ENCODE results near the gene GTF2A1L.
"Not testable (repeated sequence)": the region's sequence is repeated elsewhere in the genome, so short reads cannot be mapped to it uniquely, and the experiment has no call there.

The GTF2A1L gene

GRCh38 chr2:48613211-48613610, 4.4 kb upstream of the GTF2A1L start:
- DNase-seq (ENCODE audit: low spot score): no peak

DNA sequence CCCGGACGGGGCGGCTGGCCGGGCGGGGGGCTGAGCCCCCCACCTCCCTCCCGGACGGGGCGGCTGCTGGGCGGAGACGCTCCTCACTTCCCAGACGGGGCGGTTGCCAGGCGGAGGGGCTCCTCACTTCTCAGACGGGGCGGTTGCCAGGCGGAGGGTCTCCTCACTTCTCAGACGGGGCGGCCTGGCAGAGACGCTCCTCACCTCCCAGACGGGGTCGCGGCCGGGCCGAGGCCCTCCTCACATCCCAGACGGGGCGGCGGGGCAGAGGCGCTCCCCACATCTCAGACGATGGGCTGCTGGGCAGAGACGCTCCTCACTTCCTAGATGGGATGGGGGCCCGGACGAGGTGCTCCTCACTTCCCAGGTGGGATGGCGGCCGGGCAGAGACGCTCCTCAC, 3.1 kb upstream of the GTF2A1L start:
- not testable (repeated sequence) for DNase-seq (ENCODE audit: low spot score)

GRCh38 chr2:48619526-48619925, 1.9 kb downstream of the GTF2A1L start:
- no peak for DNase-seq (ENCODE audit: low spot score)

- no peak for DNase-seq (ENCODE audit: low spot score)
Measured at GRCh38 chr2:48620604-48621003, 2.9 kb downstream of the GTF2A1L start.

DNA sequence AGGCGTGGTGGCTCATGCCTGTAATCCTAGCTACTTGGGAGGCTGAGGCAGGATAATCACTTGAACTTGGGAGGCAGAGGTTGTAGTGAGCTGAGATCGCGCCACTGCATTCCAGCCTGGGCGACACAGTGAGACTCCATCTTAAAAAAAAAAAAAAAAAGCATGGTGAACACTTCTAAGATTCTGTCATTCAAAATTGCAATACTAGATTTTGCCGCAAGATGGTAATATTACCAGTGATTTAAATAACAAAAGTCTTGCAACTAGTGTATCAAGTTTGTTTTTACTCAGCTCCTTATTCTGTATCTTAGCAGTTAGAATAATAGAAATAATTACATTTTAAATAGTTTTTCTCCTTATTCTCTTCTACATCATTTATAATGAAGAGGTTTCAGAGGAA, 5.0 kb downstream of the GTF2A1L start:
- not testable (repeated sequence) for DNase-seq (ENCODE audit: low spot score)

- no peak for DNase-seq (ENCODE audit: low spot score)
Measured at GRCh38 chr2:48624696-48625095, 7.0 kb downstream of the GTF2A1L start.

DNA sequence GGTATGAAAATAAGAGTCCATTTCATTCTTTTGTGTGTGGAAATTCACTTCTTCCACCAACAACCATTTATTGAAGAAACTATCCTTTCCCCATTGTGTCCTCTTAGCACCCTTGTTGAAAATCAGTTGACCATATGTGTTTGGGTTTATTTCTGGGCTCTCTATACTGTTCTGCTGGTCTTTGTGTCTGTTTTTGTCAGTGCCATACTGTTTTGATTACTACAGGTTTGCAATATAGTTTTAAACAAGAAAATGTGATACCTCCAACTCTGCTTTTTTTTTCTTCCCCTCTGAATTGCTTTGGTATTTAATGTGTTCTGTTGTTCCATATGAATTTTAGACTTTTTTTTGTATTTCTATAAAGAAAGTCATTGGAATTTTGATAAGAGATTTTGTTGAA, 8.4 kb downstream of the GTF2A1L start:
- no peak for DNase-seq (ENCODE audit: low spot score)

- no peak for DNase-seq (ENCODE audit: low spot score)
Measured at GRCh38 chr2:48633143-48633542, 15.5 kb downstream of the GTF2A1L start.

- no peak for DNase-seq (ENCODE audit: low spot score)
Measured at GRCh38 chr2:48635786-48636185, 18.1 kb downstream of the GTF2A1L start.

DNA sequence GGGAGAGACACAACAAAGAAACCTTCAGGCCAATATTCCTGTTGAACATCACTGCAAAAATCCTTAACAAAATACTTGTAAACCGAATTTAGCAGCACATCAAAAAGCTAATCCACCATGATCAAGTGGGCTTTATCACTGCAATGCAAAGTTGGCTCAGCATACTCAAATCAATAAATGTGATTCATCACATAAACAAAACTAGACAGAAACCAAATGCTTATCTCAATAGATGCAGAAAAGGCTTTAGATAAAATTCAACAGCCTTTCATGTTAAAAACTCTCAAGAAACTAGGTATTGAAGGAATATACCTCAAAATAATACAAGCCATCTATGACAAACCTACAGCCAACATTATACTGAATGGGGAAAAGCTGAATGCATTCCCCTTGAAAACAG, 20.6 kb downstream of the GTF2A1L start:
- no peak for DNase-seq (ENCODE audit: low spot score)

DNA sequence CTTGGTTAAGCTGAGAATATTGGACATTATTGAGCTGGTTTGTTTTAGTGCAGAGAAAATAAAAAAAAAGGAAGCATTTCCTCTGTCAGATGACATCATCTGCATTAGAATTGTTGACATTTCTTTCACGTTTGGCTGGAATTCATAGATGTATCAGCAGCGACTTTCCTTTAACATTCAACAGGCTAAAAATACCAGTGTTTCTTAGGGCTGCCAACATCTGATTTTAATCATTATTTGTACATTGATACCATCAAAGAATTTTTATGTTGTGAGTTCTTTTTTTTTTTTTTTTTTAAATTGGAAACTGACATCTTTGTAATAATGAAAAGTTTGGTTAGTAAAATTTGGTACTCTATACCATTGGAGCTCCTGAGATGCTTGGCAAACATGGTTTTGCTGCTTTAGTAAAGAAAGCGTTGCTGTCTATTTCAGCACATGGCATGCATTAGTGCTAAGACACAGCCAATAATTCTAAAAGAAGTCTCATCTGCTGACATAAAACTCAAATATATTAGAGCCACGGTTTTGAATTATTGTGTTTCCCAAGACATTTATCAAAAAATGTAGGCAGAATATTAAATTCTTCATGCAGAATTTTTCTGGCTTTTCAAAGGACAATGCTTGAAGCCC, 33.6 kb downstream of the GTF2A1L start:
- no peak for DNase-seq (ENCODE audit: low spot score)

- no peak for DNase-seq (ENCODE audit: low spot score)
Measured at GRCh38 chr2:48668992-48669391, 51.3 kb downstream of the GTF2A1L start.

- no peak for DNase-seq (ENCODE audit: low spot score)
Measured at GRCh38 chr2:48673581-48673980, 55.9 kb downstream of the GTF2A1L start.

- DNase-seq (ENCODE audit: low spot score): no peak
Measured at GRCh38 chr2:48674933-48675332, 57.3 kb downstream of the GTF2A1L start.

- no peak for DNase-seq (ENCODE audit: low spot score)
Measured at GRCh38 chr2:48677450-48677849, 59.8 kb downstream of the GTF2A1L start.

- DNase-seq (ENCODE audit: low spot score): no peak
Measured at GRCh38 chr2:48685126-48685525, 67.5 kb downstream of the GTF2A1L start.

DNA sequence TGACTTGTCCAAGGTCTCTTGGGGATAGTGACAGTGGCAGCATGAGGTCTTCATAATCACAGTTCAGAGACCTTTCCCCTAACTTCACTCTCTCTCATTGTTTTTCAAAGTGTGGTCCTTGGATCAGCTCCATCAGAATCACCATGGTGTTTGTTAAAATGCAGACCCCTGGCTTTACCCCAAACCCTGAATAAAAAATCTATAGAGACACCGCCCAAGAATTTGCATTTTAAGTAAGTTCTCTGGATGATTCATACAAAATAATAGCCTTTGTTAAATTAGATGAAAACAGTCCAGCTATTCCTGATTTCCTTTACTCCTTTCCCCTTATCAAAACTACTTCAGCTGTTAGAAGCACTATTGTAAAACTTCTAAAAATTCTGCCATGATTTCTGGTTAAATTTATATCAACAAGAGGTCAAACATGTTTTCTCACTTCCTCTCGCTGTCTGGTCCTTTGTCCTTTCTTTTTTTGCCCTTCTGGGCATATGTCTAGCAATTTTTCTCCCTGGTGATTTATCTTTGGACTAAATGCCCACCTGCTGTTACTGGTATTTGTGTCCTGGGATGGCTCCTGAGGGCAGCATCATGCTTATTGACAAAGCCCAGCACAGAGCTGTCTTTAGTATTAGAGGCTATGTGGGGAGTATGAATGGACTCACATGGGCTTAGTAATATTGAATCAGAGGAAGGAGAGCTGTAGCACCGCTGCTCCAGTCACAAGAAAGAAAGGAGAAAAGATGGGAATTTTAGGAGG, 74.5 kb downstream of the GTF2A1L start:
- DNase-seq (ENCODE audit: low spot score): no peak

GRCh38 chr2:48693066-48693465, 75.4 kb downstream of the GTF2A1L start:
- no peak for DNase-seq (ENCODE audit: low spot score)

- DNase-seq (ENCODE audit: low spot score): no peak
Measured at GRCh38 chr2:48693645-48694044, 76.0 kb downstream of the GTF2A1L start.

GRCh38 chr2:48694149-48694548, 76.5 kb downstream of the GTF2A1L start:
- DNase-seq (ENCODE audit: low spot score): no peak

GRCh38 chr2:48695991-48696390, 78.3 kb downstream of the GTF2A1L start:
- DNase-seq (ENCODE audit: low spot score): no peak

DNA sequence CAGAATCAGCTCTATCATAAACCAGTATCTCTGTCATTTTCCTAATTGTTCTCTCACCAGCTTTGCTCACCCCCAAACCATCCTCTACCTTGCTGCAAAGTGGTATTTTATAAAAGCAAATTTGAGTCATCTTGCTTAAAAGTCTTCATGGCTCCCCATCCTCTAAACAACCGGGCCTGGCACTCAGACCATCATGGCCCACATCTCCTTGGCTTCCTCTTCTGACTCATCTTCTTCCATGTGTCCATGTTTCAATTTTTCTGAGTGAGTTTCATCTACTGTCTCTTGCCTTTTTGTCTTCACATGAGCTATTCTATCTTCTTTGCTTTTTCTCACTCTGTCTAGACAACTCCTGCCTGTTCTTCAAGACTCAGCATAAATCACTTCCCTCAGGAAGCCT, 79.2 kb downstream of the GTF2A1L start:
- DNase-seq (ENCODE audit: low spot score): no peak

DNA sequence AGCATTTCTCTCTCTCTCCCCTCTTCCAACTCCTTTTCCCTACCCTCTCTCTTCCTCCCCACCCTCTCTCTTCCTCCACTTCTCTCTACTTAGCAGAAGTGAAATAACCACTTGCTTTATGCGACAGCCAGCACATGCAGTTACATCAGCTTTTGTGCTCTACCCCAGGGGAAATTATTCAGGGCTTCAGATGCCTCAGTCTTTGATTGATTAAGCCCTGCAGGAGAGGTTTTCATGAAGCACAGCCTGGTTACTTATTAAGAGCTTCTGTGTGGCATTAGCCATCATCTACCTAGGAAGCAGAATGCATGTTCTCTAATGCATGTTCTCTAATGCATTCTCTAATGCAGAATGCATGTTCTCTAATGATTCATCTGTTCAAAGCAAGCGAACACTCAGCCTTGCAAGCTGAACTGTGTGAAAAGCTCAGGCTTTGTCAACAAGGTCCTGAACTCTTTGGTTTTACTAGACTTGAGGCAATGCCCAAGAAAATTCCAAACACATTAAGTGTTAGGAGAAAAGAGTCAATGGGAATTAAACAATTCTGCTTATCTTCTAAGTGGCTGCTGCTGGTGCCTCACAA, 81.8 kb downstream of the GTF2A1L start:
- DNase-seq (ENCODE audit: low spot score): no peak

GRCh38 chr2:48703621-48704020, 86.0 kb downstream of the GTF2A1L start:
- not testable (repeated sequence) for DNase-seq (ENCODE audit: low spot score)

Data from hematopoietic multipotent progenitor cell treated with erythropoietin and hydrocortisone succinate and interleukin-3 and kit ligand, for 17 days (in vitro differentiated cells).